IPS-NIHi7 (cell line): Measurements from ENCODE around the gene TNS3.

Experiments
- DNase-seq: peaks from one replicate; pipeline ENCODE4 v3.0.0; 2012; ENCODE audit warnings: mixed read lengths; ENCODE audit errors: extremely low spot score

TNS3 gene

DNA sequence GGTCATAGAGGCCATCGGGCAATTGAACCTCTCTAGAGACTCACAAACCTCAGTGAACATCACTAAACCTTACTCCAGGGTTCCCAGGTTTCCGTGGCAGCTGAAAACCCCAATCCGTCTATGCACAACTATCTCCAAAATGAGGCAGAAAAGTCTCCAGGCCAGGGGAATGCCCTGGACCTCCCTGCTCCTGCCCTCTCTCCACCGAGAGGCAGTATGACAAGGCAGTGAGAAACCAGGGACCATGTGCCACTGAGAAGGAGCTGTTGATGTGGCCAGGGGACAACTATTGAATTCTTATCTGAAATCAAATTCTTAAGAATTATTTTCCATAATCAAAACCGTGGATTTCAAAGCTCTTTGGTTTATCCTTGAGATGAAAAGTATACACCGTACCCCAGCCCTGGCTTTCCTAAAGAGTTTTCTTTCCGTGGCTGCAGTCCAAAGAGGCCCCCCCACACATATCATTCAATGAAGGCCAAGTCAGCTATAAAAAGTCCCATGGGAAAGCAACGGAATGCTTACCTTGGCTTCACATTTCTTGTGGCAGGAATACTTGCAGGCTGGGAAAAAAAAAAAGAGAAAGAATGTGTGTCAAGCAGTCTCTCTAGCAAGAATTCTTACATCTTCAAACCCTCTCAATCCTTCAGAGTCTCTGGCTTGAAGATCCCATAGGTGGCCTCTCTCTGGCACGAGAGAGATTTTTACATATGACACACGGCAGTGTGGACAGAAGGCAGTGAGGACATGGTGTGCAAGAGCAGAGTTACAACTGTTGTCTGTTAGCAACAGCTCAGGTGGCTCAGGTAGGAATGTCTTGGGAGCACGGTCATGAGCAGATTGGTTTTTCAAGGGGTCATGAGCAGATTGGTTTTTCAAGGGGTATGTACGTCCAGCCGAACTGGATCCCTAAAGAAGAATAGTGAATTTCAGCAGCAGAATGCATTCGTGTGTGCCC lies 75.2 kb downstream of the TNS3 start:
- no peak for DNase-seq

DNA sequence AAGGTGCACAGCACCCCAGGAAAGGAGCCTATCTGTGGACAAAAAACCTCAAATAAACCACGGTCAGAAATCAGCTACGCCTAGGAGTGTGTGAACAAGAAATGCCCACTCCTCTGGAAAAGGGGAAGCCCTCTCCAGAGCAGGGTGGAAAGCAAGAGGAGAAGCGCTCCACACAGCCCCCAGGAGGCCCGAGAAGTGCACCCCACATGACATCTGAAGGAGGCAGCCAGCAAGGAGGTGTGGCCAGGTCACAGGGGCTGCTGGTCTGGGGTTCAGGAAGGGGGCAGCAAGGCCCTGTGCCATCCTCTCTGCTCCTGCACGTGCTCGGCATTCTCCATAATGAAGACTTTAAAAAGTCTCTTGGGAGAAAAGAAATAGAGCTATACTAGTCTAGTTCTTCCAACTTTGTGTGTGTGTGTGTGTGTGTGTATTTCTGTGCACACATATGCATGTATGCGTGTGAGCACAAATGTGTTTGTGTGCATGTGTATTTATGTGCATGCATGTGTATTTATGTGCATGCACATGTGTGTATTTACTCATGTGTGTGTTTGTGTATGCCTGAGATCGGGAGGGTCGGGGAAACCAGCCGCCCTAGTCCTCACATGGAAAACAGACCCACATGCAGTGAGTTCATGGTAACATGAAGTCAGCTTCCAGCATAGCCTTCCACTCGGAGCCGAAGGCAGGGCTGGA lies 76.5 kb downstream of the TNS3 start:
- DNase-seq: no peak

DNA sequence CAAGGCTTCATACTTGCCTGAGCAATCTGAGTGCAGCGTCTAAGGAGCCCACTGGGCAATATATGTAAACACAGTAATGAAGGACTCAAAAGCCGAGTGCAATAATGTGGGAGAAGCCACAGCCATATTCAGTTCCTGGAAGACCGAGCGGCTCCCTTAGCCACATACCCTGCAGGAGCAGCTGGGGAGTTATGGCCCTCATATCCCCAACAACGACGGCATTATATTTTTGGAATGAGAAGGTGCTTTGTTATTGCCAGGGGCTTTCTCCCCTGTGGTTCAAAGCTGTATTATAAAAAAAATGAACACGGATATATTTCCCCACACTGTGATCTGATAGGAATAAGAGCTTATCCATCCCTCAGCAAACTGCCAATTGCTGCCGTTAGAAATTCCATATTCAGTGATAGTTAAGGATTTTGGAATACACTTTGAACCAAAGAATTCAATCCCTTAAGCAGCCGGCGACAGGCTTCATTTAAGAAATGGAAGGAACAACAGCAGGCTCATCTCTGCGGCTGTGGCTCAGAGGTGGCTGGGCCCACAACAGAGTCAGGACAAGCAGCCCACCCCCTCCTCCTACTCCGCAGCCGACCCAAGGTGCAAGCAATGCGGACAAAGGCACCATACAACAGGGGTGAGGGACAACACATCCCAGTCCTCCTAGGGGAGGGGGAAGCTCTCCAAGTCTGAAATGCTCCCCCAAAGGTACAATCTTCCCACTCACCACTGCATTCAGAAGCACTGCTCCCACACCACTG lies 77.2 kb downstream of the TNS3 start:
- DNase-seq: no peak

GRCh38 chr7:47503281-47503680 lies 78.6 kb downstream of the TNS3 start:
- no peak for DNase-seq

DNA sequence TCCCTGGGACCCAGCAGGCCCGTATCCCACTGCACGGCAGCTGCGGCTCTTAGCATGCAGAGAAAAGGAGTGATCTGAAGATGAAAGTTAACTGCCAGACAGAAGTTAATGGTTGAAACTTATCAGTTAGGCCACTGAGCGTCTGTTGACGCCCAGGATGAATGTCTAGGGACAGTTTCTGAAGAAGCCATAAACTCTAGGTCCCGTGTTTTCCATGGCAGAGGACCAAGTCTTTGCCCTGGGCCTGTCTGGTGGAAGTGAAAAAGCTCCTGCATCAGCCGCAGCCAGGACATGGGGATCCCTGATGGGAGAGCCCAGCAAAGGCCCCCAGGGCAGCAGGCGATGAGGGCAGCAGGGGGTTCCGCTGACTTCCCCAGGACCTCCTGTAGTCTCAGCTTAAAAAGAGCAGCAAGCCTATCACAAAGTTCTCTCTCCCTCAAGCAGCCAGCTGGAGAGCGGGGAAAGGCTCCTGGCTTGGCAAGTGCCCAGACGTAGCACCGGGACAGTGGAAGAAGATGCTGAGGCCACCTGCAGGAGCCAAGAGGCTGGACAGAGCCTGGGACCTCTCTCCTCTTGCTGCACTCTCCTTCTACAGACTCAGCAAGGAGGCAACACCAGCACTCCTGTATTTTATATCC lies 79.6 kb downstream of the TNS3 start:
- no peak for DNase-seq

GRCh38 chr7:47501406-47501805 lies 80.5 kb downstream of the TNS3 start:
- no peak for DNase-seq

GRCh38 chr7:47500103-47500563 lies 81.8 kb downstream of the TNS3 start:
- DNase-seq: no peak

GRCh38 chr7:47498229-47499056 lies 83.5 kb downstream of the TNS3 start:
- DNase-seq: no peak

GRCh38 chr7:47497367-47498096 lies 84.4 kb downstream of the TNS3 start:
- no peak for DNase-seq

GRCh38 chr7:47496666-47497065 lies 85.2 kb downstream of the TNS3 start:
- no peak for DNase-seq

DNA sequence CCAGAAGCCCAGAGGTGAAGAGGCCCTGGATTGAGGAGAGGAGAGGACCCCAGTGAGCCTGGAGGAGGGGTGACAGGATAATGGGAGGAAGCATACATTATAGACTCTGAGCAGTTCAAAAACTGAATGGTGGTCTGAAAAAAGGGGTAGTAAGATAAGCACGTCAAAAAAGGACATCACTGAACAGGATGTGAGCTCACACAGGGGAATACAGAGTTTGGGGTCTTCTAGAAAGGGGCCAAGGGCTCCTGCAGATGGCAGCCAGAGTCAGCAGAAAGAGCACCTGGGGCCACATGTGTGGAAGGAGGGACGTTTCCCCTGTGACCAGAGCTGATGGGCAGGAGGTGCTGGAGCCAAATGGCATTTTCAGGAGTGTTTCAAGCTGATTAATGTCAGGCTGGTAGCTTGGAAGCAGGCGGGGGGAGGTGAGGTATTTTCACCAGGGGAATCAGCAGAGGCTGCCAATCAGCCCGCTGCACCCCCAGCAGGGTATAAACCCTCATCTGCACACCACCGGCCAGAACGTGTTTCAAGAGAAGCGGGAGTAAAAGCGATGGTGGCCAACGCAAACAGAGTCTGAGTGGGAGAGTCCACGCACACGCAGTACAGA lies 85.8 kb downstream of the TNS3 start:
- DNase-seq: no peak

DNA sequence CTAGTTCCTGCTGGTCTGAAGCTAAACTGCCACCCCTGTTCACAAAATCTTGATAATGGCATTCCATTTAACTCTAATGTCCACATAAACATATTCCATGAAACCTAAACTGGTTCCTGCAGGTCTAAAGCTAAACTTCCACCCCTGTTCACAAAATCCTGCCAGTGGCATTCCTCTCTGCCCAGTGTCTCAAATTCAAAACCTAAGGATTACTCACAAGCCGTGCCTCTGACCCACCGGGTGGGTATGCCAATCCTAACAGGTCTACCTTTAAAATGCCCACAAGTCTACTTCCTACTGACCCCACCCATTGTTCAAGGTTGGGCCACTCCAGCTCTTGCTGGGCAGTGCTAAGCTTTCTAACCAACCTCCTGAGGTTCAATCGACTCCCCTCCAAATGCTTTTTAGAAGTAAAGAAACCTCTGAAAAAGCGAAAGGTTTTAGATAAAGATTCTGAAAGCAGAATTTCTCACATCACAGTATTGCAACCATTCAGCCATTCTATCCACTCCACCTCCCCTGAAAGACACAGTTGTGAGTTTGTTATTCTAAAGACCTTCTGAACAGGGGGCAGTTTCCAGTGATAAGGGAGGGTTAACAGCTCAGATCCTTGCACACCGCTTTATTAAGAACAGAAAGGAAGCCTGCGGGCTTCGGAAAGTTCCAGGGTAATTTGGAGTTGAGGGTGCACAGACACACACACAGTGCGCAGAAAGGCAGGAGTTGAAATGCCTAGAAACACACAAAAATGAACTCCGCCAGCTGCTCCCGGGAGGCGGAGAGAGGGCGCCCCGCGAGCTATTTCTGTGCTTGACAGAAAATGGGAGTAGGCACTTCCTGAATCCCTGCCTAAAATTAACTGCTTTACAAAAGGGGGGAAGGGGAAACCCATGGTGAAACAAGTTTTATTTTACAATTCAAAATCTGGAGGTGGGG lies 87.7 kb downstream of the TNS3 start:
- no peak for DNase-seq

- DNase-seq: peak; percentile 44
Observed at GRCh38 chr7:47492716-47493325, 89.1 kb downstream of the TNS3 start.

- DNase-seq: no peak
Observed at GRCh38 chr7:47490501-47491265, 91.2 kb downstream of the TNS3 start.

DNA sequence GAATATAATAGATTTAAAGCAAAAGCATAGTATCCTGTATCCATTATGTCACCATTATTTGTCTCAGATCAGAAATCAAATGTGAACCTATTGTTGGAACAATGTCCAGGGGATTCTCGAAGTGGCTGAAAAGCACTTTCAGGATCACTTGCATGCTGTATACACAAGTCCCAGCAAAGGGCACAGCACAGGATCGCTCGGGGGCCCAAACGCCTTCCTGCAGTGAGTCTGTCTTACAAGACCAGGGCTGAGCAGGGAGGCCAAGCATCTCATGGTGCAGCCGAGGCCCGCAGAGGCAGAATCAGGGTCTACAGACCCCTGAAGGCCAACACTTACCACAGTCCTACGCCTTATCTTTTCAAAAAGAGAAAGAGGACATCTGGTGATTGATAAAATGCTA lies 92.3 kb downstream of the TNS3 start:
- no peak for DNase-seq

DNA sequence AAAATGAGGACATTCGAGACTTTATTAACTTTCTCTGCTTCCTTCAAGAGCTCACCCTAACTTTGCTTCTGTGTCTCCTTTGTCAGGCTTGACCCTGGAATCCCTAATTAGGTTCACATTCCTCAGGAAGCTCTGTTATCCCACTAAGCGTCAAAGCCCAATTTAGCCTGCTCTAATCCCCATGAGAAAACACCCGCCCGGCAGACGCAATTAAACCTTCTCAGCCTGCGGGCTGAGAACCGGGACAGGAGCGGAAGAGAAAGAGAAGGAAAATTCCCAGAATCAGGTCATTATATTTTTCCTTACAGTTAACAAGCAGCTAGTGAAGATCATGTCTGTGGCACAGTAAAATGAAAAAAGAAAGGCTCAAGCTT lies 93.0 kb downstream of the TNS3 start:
- DNase-seq: peak; percentile 41

DNA sequence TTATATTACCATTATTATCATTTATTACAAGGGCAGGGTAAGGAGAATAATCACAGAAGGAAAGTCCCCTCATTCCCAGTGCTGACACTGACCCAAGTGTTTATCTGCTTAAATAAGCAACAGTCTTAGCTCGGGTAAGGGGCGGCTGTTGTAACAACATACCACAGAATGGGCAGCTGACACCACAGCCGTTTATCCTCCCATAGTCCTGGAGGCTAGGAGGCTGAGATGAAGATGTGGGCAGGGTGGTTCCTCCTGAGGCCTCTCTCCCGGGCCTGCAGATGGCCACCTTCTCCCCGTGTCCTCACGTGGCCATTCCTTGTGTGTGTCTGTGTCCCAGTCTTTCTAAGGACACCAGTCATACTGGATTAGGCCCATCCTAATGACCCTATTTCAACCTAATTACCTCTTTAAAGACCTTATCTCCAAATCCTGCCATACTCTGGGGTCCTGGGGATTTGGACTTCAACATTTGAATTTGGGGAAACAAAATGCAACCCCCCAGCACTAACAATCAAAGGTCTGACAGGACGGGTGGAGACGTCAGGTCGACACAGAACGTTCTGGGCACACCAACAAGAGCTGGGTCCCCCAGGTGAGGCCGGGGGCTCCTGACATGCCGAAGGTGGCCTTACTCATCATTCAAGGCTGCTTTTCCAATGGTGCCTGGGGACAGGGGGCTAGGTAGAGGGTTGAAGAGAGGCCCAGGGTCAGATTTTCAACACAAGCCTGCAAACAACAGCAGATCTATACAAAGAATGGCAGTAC lies 93.5 kb downstream of the TNS3 start:
- DNase-seq: no peak
